ENCODE results near the gene SHC3. TPM values are rescaled to one million over a fixed set of nuclear protein-coding genes. Genes with fewer than 3 reads are reported as not detected.

The SHC3 gene
- polyA plus RNA-seq, 3 donors = 2.2 to 2.7 (median 2.5) TPM

DNA sequence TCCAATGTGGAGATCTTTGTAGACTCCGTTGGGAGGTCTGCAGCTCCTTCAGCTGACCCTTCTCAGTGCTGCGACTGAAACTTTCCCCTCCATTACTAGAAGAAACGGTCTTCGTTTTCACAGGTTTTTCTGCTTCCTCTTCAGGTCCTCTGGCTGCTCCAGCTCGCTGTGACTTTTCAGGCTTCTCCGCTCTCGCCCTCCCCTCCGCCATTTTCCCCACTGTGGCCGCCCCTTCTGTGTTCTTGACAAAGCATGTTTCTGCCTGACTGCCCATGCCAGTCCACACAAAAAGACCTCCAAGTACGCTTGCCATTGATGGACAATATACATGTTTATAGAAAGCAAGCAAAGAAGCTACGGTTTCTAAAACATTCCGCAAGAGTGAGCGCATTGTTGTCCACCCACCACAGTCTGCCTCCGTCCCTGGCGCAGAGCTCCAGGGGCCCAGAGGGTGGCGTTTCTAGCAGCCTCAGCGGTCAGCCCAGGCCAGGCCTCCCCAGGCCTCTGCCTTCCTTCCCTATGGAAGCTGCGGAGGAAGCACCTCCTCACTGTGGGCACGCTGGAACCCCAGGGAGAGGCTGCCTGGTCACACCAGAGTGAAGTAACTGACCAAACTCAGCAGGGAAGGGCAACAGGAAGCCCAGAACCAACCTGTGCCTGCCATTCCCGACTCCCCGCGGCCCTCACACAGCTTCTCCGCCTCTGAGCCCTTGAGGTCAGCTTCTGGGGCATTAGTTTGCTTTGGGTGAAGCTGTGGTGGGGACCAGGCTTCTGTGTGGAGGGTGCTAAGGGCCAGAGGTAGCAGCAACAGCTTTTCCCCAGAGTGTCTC lies 207.3 kb downstream of the SHC3 start:
- no peak for DNase-seq (ENCODE audit: low read depth in 3 of 3, low spot score in 2 of 3)

GRCh38 chr9:88969646-88970373 lies 208.8 kb downstream of the SHC3 start:
- DNase-seq (ENCODE audit: low read depth in 3 of 3, low spot score in 2 of 3) = no peak

DNA sequence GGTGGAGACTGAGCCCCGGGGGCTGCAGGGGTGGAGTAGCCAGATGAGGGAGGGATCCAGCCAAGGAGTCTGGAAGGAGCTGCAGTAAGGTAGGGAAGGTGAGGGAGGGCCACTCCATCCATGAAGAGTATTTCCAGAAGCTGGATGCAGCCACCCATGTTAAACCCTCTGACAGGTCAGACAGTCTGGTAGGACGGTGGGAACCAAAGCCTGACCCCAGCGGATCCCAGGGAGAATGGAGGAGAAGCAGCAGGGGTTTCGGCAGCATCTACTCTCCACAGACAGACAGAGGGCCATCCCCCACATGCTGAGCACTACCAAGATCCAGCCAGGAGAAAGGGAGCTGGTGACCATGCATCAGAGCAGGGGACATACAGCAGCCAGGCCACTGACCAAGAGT lies 209.8 kb downstream of the SHC3 start:
- no peak for DNase-seq (ENCODE audit: low read depth in 3 of 3, low spot score in 2 of 3)

DNA sequence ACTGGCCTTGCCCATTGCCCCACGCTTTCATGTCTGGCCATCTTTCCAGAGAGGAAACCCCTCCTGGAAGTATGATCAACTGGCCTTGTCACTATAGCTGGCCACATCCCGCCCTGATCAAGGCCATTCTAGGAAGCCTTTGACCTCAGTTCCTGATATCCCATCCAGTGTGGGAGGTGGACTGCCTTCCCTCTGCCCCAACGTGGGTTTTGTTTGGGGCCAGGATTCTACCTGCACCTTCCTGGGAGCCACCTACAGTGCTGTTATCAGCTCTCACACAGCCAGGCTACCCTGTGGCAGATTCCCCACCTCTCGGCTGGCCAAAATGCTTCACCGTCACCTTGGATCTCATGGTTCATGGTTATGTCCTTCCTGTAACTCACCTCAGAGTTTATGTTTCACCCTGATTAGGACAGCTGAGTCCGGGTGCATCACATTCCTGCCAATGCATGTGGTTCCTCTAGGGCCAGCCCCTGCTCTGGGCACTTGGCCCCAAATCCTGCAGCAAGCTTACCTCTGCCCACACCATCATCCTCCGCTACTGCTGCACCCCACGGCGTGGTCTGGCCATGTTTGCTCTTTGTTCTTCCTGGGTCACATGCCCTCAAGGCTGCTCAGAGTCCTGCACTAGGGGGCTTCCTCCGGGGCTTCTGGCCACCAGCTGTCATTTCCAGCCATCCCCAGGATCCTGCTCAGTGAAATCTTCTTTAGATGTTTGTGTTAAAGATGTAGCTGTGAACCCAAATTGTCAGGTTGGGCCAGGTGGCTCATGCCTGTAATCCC lies 211.5 kb downstream of the SHC3 start:
- no peak for DNase-seq (ENCODE audit: low read depth in 3 of 3, low spot score in 2 of 3)

DNA sequence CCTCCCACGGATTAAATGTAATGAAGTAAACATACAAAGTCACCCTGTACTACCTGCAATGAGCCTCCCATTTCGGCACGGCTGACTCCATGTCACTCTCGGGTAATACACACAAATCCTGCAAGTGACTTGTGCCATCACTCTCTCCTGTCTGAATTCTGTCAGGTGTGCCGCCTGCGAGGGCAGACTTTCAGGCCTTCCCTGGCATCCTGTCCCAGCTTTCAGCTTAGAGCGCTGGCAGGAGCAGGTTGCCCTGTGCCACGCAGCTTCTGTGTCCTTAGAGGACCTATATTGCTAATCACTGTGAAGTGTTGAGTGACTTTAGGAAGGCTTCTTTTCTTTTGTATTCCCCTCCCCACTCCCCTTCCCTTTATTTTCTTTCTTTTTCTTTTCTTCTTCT lies 213.1 kb downstream of the SHC3 start:
- no peak for DNase-seq (ENCODE audit: low read depth in 3 of 3, low spot score in 2 of 3)

DNA sequence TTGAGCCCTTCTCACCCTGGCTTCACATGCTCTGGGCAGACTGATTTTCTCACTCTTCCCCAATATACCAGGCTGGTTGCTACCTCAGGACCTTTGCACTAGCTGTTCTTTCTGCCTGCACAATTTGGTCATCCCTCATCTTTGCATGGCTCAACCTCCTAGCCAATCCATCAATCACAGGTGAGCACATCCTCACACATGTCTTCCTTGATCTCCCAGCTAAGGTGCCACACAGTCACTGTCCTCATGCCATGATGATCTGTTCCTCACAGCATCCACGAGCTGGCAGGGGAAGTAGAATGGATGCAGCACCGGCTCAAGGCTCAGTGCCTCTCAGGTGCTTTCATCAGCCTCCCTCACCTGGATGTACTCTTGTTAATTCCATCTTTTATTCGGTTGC lies 218.0 kb downstream of the SHC3 start:
- DNase-seq (ENCODE audit: low read depth in 3 of 3, low spot score in 2 of 3) = no peak

- DNase-seq (ENCODE audit: low read depth in 3 of 3, low spot score in 2 of 3) = no peak
Measured at GRCh38 chr9:88959727-88960469, 218.7 kb downstream of the SHC3 start.

- no peak for DNase-seq (ENCODE audit: low read depth in 3 of 3, low spot score in 2 of 3)
Measured at GRCh38 chr9:88957526-88957925, 221.1 kb downstream of the SHC3 start.

Other genes with a start within 250 kb of the SHC3 start
- gene S1PR3, start 187.3 kb downstream of the SHC3 start, polyA plus RNA-seq (ENCODE audit: insufficient read length in 3 of 3) = 10 to 100 TPM; 55.3 to 59.8 (median 59.2) TPM
- 100 to 1,000 TPM in 2 of 3 donors, 10 to 100 TPM in 1; 95.2 to 105 (median 104) TPM for gene CKS2, start 132.4 kb upstream of the SHC3 start, polyA plus RNA-seq (ENCODE audit: insufficient read length in 3 of 3)
- 10 to 100 TPM; 62.9 to 68.8 (median 67.4) TPM for gene SECISBP2, start 139.7 kb upstream of the SHC3 start, polyA plus RNA-seq (ENCODE audit: insufficient read length in 3 of 3)

All from right renal cortex interstitium (tissue), 3 donors.